ENCODE results near the gene ETFA. TPM values are rescaled to one million over a fixed set of nuclear protein-coding genes. Genes with fewer than 3 reads are reported as not detected.
A peak's percentile ranks its signal among the peaks of the same experiment; 100 is the strongest.

ETFA gene
- total and polyA plus RNA-seq, 2 donors from 2014 or later, result 90.1 to 261 TPM

GRCh38 chr15:76235186-76235826 is 76.0 kb downstream of the ETFA start:
- intact Hi-C loops (cut with DNase I), result no loop called here
- H3K27ac ChIP-seq (ENCODE audit: low read depth in 2 of 2, low read length in 2 of 2), result no peak overlapping the region
- H3K9me3 ChIP-seq (ENCODE audit: control insufficient read depth in 2 of 3, insufficient read depth in 1 of 3, low read length in 3 of 3), result no peaks in the 10 kb centered on the region
- H3K36me3 ChIP-seq (ENCODE audit: control insufficient read depth in 2 of 3, insufficient read depth in 3 of 3, low read length in 3 of 3), result peaks cover 0 to 6% (median 5%) of the 10 kb centered on the region in 3 donors
- DNase-seq, result peak in 2 of 5 donors; percentile 53 to 62
- no peaks in the 10 kb centered on the region for H3K4me1 ChIP-seq (ENCODE audit: control insufficient read depth in 2 of 3, insufficient read depth in 2 of 3, low read depth in 1 of 3, low read length in 3 of 3)
- peak; percentile 31 for TF ChIP-seq CTCF (IDR thresholded peaks at IDR 0.05; ENCODE audit: borderline replicate concordance, extremely low read depth, insufficient read depth)
- no peak overlapping the region for H3K9ac ChIP-seq (ENCODE audit: low read length in 3 of 3)
- H3K4me3 ChIP-seq (ENCODE audit: low read length in 3 of 3), result no peak overlapping the region
- no peak for FAIRE-seq
- no peaks in the 10 kb centered on the region for H3K27me3 ChIP-seq (ENCODE audit: control insufficient read depth, insufficient read depth, low read length)

- Histone ChIP-seq H3K36me3 (ENCODE audit: control insufficient read depth in 2 of 3, insufficient read depth in 3 of 3, low read length in 3 of 3) (peaks cover 0 to 6% (median 5%) of the 10 kb centered on the region in 3 donors), H3K4me3 (ENCODE audit: low read length in 3 of 3) (no peak overlapping the region), H3K9ac (ENCODE audit: low read length in 3 of 3) (no peak overlapping the region), H3K27ac (ENCODE audit: low read depth in 2 of 2, low read length in 2 of 2) (no peak overlapping the region), H3K4me1 (ENCODE audit: control insufficient read depth in 2 of 3, insufficient read depth in 2 of 3, low read depth in 1 of 3, low read length in 3 of 3) (no peaks in the 10 kb centered on the region), H3K27me3 (ENCODE audit: control insufficient read depth, insufficient read depth, low read length) (no peaks in the 10 kb centered on the region), H3K9me3 (ENCODE audit: control insufficient read depth in 2 of 3, insufficient read depth in 1 of 3, low read length in 3 of 3) (no peaks in the 10 kb centered on the region)
- no peak for TF ChIP-seq CTCF (IDR thresholded peaks at IDR 0.05; ENCODE audit: borderline replicate concordance, extremely low read depth, insufficient read depth)
- no peak for DNase-seq
- no peak for FAIRE-seq
- intact Hi-C loops (cut with DNase I), result no loop called here
Measured at GRCh38 chr15:76234337-76234889, 76.9 kb downstream of the ETFA start.

- Histone ChIP-seq H3K4me1 (ENCODE audit: control insufficient read depth in 2 of 3, insufficient read depth in 2 of 3, low read depth in 1 of 3, low read length in 3 of 3) (no peaks in the 10 kb centered on the region), H3K27me3 (ENCODE audit: control insufficient read depth, insufficient read depth, low read length) (no peaks in the 10 kb centered on the region)
- intact Hi-C loops (cut with DNase I), result no loop called here
Measured at GRCh38 chr15:76233921-76234320, 77.3 kb downstream of the ETFA start.

More at GRCh38 chr15:76233921-76234320, 77.3 kb downstream of the ETFA start:
- Histone ChIP-seq H3K4me3 (ENCODE audit: low read length in 3 of 3) (no peak overlapping the region), H3K36me3 (ENCODE audit: control insufficient read depth in 2 of 3, insufficient read depth in 3 of 3, low read length in 3 of 3) (peaks cover 0 to 10% (median 5%) of the 10 kb centered on the region in 3 donors), H3K27ac (ENCODE audit: low read depth in 2 of 2, low read length in 2 of 2) (no peak overlapping the region), H3K9ac (ENCODE audit: low read length in 3 of 3) (no peak overlapping the region), H3K9me3 (ENCODE audit: control insufficient read depth in 2 of 3, insufficient read depth in 1 of 3, low read length in 3 of 3) (no peaks in the 10 kb centered on the region)
- no peak for TF ChIP-seq CTCF (IDR thresholded peaks at IDR 0.05; ENCODE audit: borderline replicate concordance, extremely low read depth, insufficient read depth)
- DNase-seq (no peak), FAIRE-seq (no peak)
